ENCODE results near the gene HPS6.

DNA sequence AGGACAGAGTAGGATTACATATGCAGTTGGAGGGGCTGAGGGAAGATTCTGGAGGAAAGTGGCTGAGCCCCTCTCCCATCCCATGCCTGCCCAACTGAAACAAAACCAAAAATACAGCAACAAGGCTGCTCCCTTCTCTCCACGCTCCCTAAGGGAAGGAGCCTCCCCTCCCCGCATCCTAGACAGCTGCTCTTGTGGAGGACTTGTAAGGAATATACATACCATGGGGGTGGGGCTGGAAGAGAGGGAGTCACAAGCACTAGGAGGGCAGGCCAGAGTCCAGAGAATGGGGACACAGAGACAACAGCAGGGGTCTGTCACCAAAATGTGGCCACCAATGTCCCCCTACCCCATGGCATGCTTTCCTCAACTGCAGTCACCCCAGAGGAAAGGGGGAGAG, 41.8 kb downstream of the HPS6 start:
- TF ChIP-seq, protein P1, sequence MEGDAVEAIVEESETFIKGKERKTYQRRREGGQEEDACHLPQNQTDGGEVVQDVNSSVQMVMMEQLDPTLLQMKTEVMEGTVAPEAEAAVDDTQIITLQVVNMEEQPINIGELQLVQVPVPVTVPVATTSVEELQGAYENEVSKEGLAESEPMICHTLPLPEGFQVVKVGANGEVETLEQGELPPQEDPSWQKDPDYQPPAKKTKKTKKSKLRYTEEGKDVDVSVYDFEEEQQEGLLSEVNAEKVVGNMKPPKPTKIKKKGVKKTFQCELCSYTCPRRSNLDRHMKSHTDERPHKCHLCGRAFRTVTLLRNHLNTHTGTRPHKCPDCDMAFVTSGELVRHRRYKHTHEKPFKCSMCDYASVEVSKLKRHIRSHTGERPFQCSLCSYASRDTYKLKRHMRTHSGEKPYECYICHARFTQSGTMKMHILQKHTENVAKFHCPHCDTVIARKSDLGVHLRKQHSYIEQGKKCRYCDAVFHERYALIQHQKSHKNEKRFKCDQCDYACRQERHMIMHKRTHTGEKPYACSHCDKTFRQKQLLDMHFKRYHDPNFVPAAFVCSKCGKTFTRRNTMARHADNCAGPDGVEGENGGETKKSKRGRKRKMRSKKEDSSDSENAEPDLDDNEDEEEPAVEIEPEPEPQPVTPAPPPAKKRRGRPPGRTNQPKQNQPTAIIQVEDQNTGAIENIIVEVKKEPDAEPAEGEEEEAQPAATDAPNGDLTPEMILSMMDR (conservative IDR thresholded peaks at IDR 0.05), result no peak
- no peak for TF ChIP-seq ZFX (IDR thresholded peaks at IDR 0.05)

All from C4-2B (cell line).